Measurements from ENCODE around the gene RGS6. TPM values are rescaled to one million over a fixed set of nuclear protein-coding genes. Genes with fewer than 3 reads are reported as not detected.

Gene RGS6
- total and polyA plus RNA-seq, 2 experiments from 2014 or later, result not detected

GRCh38 chr14:72423957-72424356, 491.7 kb downstream of the RGS6 start:
- Histone ChIP-seq H3F3A (ENCODE audit: insufficient read depth) (no peaks in the 10 kb centered on the region), H3K4me3 (no peak overlapping the region), H3K9me2 (ENCODE audit: insufficient read depth) (no peaks in the 10 kb centered on the region), H3K36me3 (ENCODE audit: low read depth) (no peaks in the 10 kb centered on the region), H3K9me3 (ENCODE audit: low read depth) (no peaks in the 10 kb centered on the region), H2AFZ (no peak overlapping the region), H3K4me2 (ENCODE audit: unreplicated experiment) (no peak overlapping the region), H4K20me1 (ENCODE audit: insufficient read depth) (no peaks in the 10 kb centered on the region), H3K27me3 (replicated peaks; ENCODE audit: insufficient read depth) (peaks cover 9% of the 10 kb centered on the region; the same call in 1 of the 2 replicates), H3K9ac (no peak overlapping the region), H3K79me2 (ENCODE audit: insufficient read depth) (no peaks in the 10 kb centered on the region), H3K27ac (no peak overlapping the region), H3K4me1 (ENCODE audit: insufficient read depth) (no peaks in the 10 kb centered on the region)
- no peak for DNase-seq
- in situ Hi-C loops (cut with MboI), result no loop called here
- WGBS, 2 experiments (ENCODE audit: low coverage in 1 of 2, low lambda C conversion rate in 2 of 2, missing lambda C conversion rate in 2 of 2), result 39 to 60% methylated on average over 1 of the region's 1 CpG
- no peak for TF ChIP-seq EZH2phosphoT487 (IDR thresholded peaks at IDR 0.05; ENCODE audit: insufficient read depth, low read depth)
- no peak for TF ChIP-seq EZH2 (IDR thresholded peaks at IDR 0.05; ENCODE audit: insufficient read depth, poor library complexity, severe bottlenecking)

GRCh38 chr14:72430457-72430856, 498.2 kb downstream of the RGS6 start:
- in situ Hi-C loops (cut with MboI), result no loop called here
- Histone ChIP-seq H3K4me1 (ENCODE audit: insufficient read depth) (no peaks in the 10 kb centered on the region), H3K79me2 (ENCODE audit: insufficient read depth) (no peaks in the 10 kb centered on the region), H3K36me3 (ENCODE audit: low read depth) (no peaks in the 10 kb centered on the region), H3K27me3 (replicated peaks; ENCODE audit: insufficient read depth) (peaks cover 10% of the 10 kb centered on the region; the same call in 1 of the 2 replicates), H3F3A (ENCODE audit: insufficient read depth) (no peaks in the 10 kb centered on the region), H3K4me2 (ENCODE audit: unreplicated experiment) (no peak overlapping the region), H3K9me3 (ENCODE audit: low read depth) (no peaks in the 10 kb centered on the region), H4K20me1 (ENCODE audit: insufficient read depth) (no peaks in the 10 kb centered on the region), H2AFZ (no peak overlapping the region), H3K9ac (no peak overlapping the region), H3K4me3 (no peak overlapping the region), H3K27ac (no peak overlapping the region), H3K9me2 (ENCODE audit: insufficient read depth) (no peaks in the 10 kb centered on the region)
- DNase-seq, result no peak
- TF ChIP-seq EZH2 (IDR thresholded peaks at IDR 0.05; ENCODE audit: insufficient read depth, poor library complexity, severe bottlenecking) (no peak), EZH2phosphoT487 (IDR thresholded peaks at IDR 0.05; ENCODE audit: insufficient read depth, low read depth) (no peak)
- 0 to 8% methylated on average over 1 of the region's 1 CpG for WGBS, 2 experiments (ENCODE audit: low coverage in 1 of 2, low lambda C conversion rate in 2 of 2, missing lambda C conversion rate in 2 of 2)

- TF ChIP-seq EZH2 (IDR thresholded peaks at IDR 0.05; ENCODE audit: insufficient read depth, poor library complexity, severe bottlenecking) (no peak), EZH2phosphoT487 (IDR thresholded peaks at IDR 0.05; ENCODE audit: insufficient read depth, low read depth) (no peak)
- H4K20me1 ChIP-seq (ENCODE audit: insufficient read depth), result no peaks in the 10 kb centered on the region
- H3K9ac ChIP-seq, result no peak overlapping the region
- H3K27ac ChIP-seq, result no peak overlapping the region
- H3F3A ChIP-seq (ENCODE audit: insufficient read depth), result no peaks in the 10 kb centered on the region
- H3K36me3 ChIP-seq (ENCODE audit: low read depth), result no peaks in the 10 kb centered on the region
- 35 to 40% methylated on average over 5 of the region's 5 CpGs for WGBS, 2 experiments (ENCODE audit: low coverage in 1 of 2, low lambda C conversion rate in 2 of 2, missing lambda C conversion rate in 2 of 2)
- DNase-seq, result peak; percentile 30
- in situ Hi-C loops (cut with MboI), result no loop called here
- peaks cover 23% of the 10 kb centered on the region for H3K27me3 ChIP-seq (replicated peaks; ENCODE audit: insufficient read depth)
- H3K79me2 ChIP-seq (ENCODE audit: insufficient read depth), result no peaks in the 10 kb centered on the region
- H3K9me3 ChIP-seq (ENCODE audit: low read depth), result no peaks in the 10 kb centered on the region
- H3K4me1 ChIP-seq (ENCODE audit: insufficient read depth), result no peaks in the 10 kb centered on the region
- H3K9me2 ChIP-seq (ENCODE audit: insufficient read depth), result no peaks in the 10 kb centered on the region
- H2AFZ ChIP-seq, result no peak overlapping the region
- H3K4me2 ChIP-seq (ENCODE audit: unreplicated experiment), result no peak overlapping the region
- no peak overlapping the region for H3K4me3 ChIP-seq
Observed at GRCh38 chr14:72432748-72433147, 500.5 kb downstream of the RGS6 start.

- Histone ChIP-seq H3K4me2 (ENCODE audit: unreplicated experiment) (no peak overlapping the region), H3K4me3 (no peak overlapping the region), H3K9ac (no peak overlapping the region), H3K9me3 (ENCODE audit: low read depth) (no peaks in the 10 kb centered on the region), H3F3A (ENCODE audit: insufficient read depth) (no peaks in the 10 kb centered on the region), H3K4me1 (ENCODE audit: insufficient read depth) (no peaks in the 10 kb centered on the region), H2AFZ (no peak overlapping the region), H3K9me2 (ENCODE audit: insufficient read depth) (no peaks in the 10 kb centered on the region), H3K27ac (no peak overlapping the region), H3K36me3 (ENCODE audit: low read depth) (no peaks in the 10 kb centered on the region), H3K79me2 (ENCODE audit: insufficient read depth) (no peaks in the 10 kb centered on the region), H4K20me1 (ENCODE audit: insufficient read depth) (no peaks in the 10 kb centered on the region), H3K27me3 (replicated peaks; ENCODE audit: insufficient read depth) (peaks cover 31% of the 10 kb centered on the region)
- TF ChIP-seq EZH2 (IDR thresholded peaks at IDR 0.05; ENCODE audit: insufficient read depth, poor library complexity, severe bottlenecking) (no peak), EZH2phosphoT487 (IDR thresholded peaks at IDR 0.05; ENCODE audit: insufficient read depth, low read depth) (no peak)
- DNase-seq, result peak; percentile 66
- WGBS, 2 experiments (ENCODE audit: low coverage in 1 of 2, low lambda C conversion rate in 2 of 2, missing lambda C conversion rate in 2 of 2), result 26% methylated on average over 6 of the region's 6 CpGs
- in situ Hi-C loops (cut with MboI), result no loop called here
Observed at GRCh38 chr14:72433511-72433910, 501.3 kb downstream of the RGS6 start.

GRCh38 chr14:72434856-72435255, 502.6 kb downstream of the RGS6 start:
- no peak for DNase-seq
- H3K36me3 ChIP-seq (ENCODE audit: low read depth), result no peaks in the 10 kb centered on the region
- no peaks in the 10 kb centered on the region for H3K9me2 ChIP-seq (ENCODE audit: insufficient read depth)
- no peak overlapping the region for H3K4me2 ChIP-seq (ENCODE audit: unreplicated experiment)
- H3F3A ChIP-seq (ENCODE audit: insufficient read depth), result no peaks in the 10 kb centered on the region
- no peak overlapping the region for H3K27ac ChIP-seq
- 0 to 2% methylated on average over 2 of the region's 2 CpGs for WGBS, 2 experiments (ENCODE audit: low coverage in 1 of 2, low lambda C conversion rate in 2 of 2, missing lambda C conversion rate in 2 of 2)
- no peaks in the 10 kb centered on the region for H3K4me1 ChIP-seq (ENCODE audit: insufficient read depth)
- no peak overlapping the region for H3K4me3 ChIP-seq
- H3K79me2 ChIP-seq (ENCODE audit: insufficient read depth), result no peaks in the 10 kb centered on the region
- H3K9ac ChIP-seq, result no peak overlapping the region
- H3K9me3 ChIP-seq (ENCODE audit: low read depth), result no peaks in the 10 kb centered on the region
- peaks cover 40% of the 10 kb centered on the region for H3K27me3 ChIP-seq (replicated peaks; ENCODE audit: insufficient read depth)
- no peaks in the 10 kb centered on the region for H4K20me1 ChIP-seq (ENCODE audit: insufficient read depth)
- H2AFZ ChIP-seq, result no peak overlapping the region
- TF ChIP-seq EZH2 (IDR thresholded peaks at IDR 0.05; ENCODE audit: insufficient read depth, poor library complexity, severe bottlenecking) (no peak), EZH2phosphoT487 (IDR thresholded peaks at IDR 0.05; ENCODE audit: insufficient read depth, low read depth) (no peak)
- in situ Hi-C loops (cut with MboI), result no loop called here
